Endothelial cell of umbilical vein (primary cell): ENCODE data around the gene MATK. TPM values are rescaled to one million over a fixed set of nuclear protein-coding genes. Genes with fewer than 3 reads are reported as not detected.

Source experiments
- BruUV-seq: library from RNA; stranded (reverse); fragments of 400-500 nt; replicated peaks from 2 replicates; lab custom pipeline; 2021; lab: Mats Ljungman, UMichigan
- CTCF ChIA-PET: fragments of 300-600, 350-600 bp; sonication (Branson Sonifier 250); formaldehyde crosslinking; loops from one replicate; lab custom pipeline; 2021; ENCODE audit warnings: antibody characterized with exemption, inconsistent platforms; lab: Charles Lee
- POLR2A ChIA-PET: fragments of 300-600, 350-600 bp; sonication (Branson Sonifier 250); formaldehyde crosslinking; loops from one replicate; lab custom pipeline; 2021; ENCODE audit warnings: antibody characterized with exemption, inconsistent platforms; lab: Charles Lee
- DNase-seq: peaks from one replicate; pipeline ENCODE4 v3.0.0-alpha.2; 2011; ENCODE audit warnings: low read depth, low spot score
- FAIRE-seq: peaks from 2 replicates; lab custom pipeline; 2011; peaks lifted over from hg19 to GRCh38; lab: Jason Lieb, UNC
- H2AFZ ChIP-seq: 2 replicates; pipeline ENCODE4 v1.6.0; 2012; ENCODE audit warnings: low read depth, low read length, control low read depth, inconsistent platforms
- H3K27ac ChIP-seq: 2 replicates; pipeline ENCODE4 v1.5.1; 2011; ENCODE audit warnings: low read depth, mild to moderate bottlenecking, control low read depth, low read length, moderate library complexity; ENCODE audit not compliant: insufficient read depth
- H3K27me3 ChIP-seq, 2 experiments: 2 replicates each; pipeline versions ENCODE4 v1.6.0 to v1.6.1; 2011; ENCODE audit warnings: low read length in 2 of 2, mixed read lengths in 1 of 2; ENCODE audit not compliant: control insufficient read depth in 2 of 2, insufficient read depth in 2 of 2
- H3K36me3 ChIP-seq, 2 experiments: 2 replicates in 1 of 2; 3 replicates in 1 of 2; pipeline ENCODE4 v1.5.1; 2011; ENCODE audit warnings: low read length in 2 of 2, mild to moderate bottlenecking in 1 of 2, moderate library complexity in 1 of 2; ENCODE audit not compliant: control insufficient read depth in 2 of 2, insufficient read depth in 2 of 2; ENCODE audit errors: extremely low read depth in 1 of 2
- H3K4me1 ChIP-seq: 3 replicates; pipeline ENCODE4 v1.5.1; 2011; ENCODE audit warnings: mild to moderate bottlenecking, low read length; ENCODE audit not compliant: control insufficient read depth, insufficient read depth; ENCODE audit errors: extremely low read depth
- H3K4me2 ChIP-seq: 2 replicates; pipeline ENCODE4 v1.6.1; 2011; ENCODE audit warnings: low read length, control low read depth, mixed read lengths; ENCODE audit not compliant: insufficient read depth
- H3K4me3 ChIP-seq, 3 experiments: fragments of 200-600 bp in 1 of 3; sonication (generic), shearing (Covaris generic) in 1 of 3; replicated peaks in 1 of 3; 2 replicates each; pipeline ENCODE4 v1.5.1; 2011 to 2016; ENCODE audit warnings: control low read depth in 3 of 3, low read length in 3 of 3, mild to moderate bottlenecking in 2 of 3, inconsistent platforms in 1 of 3, low read depth in 1 of 3, moderate library complexity in 1 of 3; ENCODE audit not compliant: insufficient read depth in 1 of 3
- H3K79me2 ChIP-seq: 2 replicates; pipeline ENCODE4 v1.6.0; 2012; ENCODE audit warnings: low read length, inconsistent platforms; ENCODE audit not compliant: control insufficient read depth, insufficient read depth
- H3K9ac ChIP-seq: replicated peaks from 2 replicates; pipeline ENCODE3; 2011; ENCODE audit warnings: low read length, control low read depth; ENCODE audit not compliant: insufficient read depth; ENCODE audit errors: extremely low read depth
- H3K9me1 ChIP-seq: replicated peaks from 3 replicates; pipeline ENCODE4 v1.6.0; 2011; ENCODE audit warnings: mild to moderate bottlenecking, low read length; ENCODE audit not compliant: control insufficient read depth, insufficient read depth; ENCODE audit errors: extremely low read depth
- H3K9me3 ChIP-seq: replicated peaks from 2 replicates; pipeline ENCODE4 v1.5.1; 2012; ENCODE audit warnings: low read length, inconsistent platforms; ENCODE audit not compliant: control insufficient read depth, insufficient read depth
- H4K20me1 ChIP-seq: replicated peaks from 2 replicates; pipeline ENCODE3; 2011; ENCODE audit warnings: mild to moderate bottlenecking, low read length; ENCODE audit not compliant: control insufficient read depth, insufficient read depth; ENCODE audit errors: extremely low read depth
- CTCF ChIP-seq, 2 donors: IDR thresholded peaks; 1 replicate in 1 of 2; 2 replicates in 1 of 2; pipeline ENCODE4 v1.5.1; 2011; ENCODE audit warnings: low read length in 2 of 2, mild to moderate bottlenecking in 2 of 2, moderate library complexity in 2 of 2, control low read depth in 1 of 2, inconsistent platforms in 1 of 2, low read depth in 1 of 2; ENCODE audit not compliant: insufficient read depth in 1 of 2; ENCODE audit errors: extremely low read depth in 1 of 2
- EZH2 ChIP-seq: IDR thresholded peaks from 2 replicates; pipeline ENCODE4 v1.6.1; 2012; ENCODE audit warnings: borderline replicate concordance, low read depth, mild to moderate bottlenecking, moderate library complexity, low read length, inconsistent platforms; ENCODE audit not compliant: severe bottlenecking
- FOS ChIP-seq: IDR thresholded peaks from 2 replicates; pipeline ENCODE4 v1.6.1; 2011; ENCODE audit warnings: mild to moderate bottlenecking, low read length, moderate library complexity, borderline replicate concordance; ENCODE audit not compliant: insufficient read depth
- GATA2 ChIP-seq: IDR thresholded peaks from 2 replicates; pipeline ENCODE4 v1.7.0; 2011; ENCODE audit warnings: low read depth, mild to moderate bottlenecking, moderate library complexity, mixed read lengths, low read length; ENCODE audit not compliant: insufficient read length, insufficient read depth
- JUN ChIP-seq: IDR thresholded peaks from 2 replicates; pipeline ENCODE4 v1.6.1; 2011; ENCODE audit warnings: borderline replicate concordance, low read depth; ENCODE audit not compliant: insufficient read length, insufficient read depth
- MAX ChIP-seq: IDR thresholded peaks from 2 replicates; pipeline ENCODE4 v1.6.1; 2011; ENCODE audit not compliant: insufficient read depth, insufficient read length
- MYC ChIP-seq: IDR thresholded peaks from one replicate; pipeline ENCODE4 v1.6.1; 2011; ENCODE audit warnings: mild to moderate bottlenecking, low read depth, low read length
- POLR2A ChIP-seq: IDR thresholded peaks from 2 replicates; pipeline ENCODE4 v1.6.1; 2012; ENCODE audit warnings: low read depth, mild to moderate bottlenecking, control low read depth, low read length
- POLR2AphosphoS5 ChIP-seq: IDR thresholded peaks from 2 replicates; pipeline ENCODE4 v1.6.1; 2012; ENCODE audit warnings: low read depth, mild to moderate bottlenecking, control low read depth, low read length, moderate library complexity; ENCODE audit not compliant: insufficient read depth
- dilution Hi-C: fragments of 300-500 bp; cut with MboI; formaldehyde crosslinking; loops from one replicate; pipeline ENCODE4 v1.15.0; 2019; ENCODE audit warnings: low sequenced_read_pairs; ENCODE audit not compliant: extremely low pct_ligation_motif_present
- intact Hi-C: fragments of 100-400 bp; cut with micrococcal nuclease; formaldehyde crosslinking; loops from one replicate; pipeline ENCODE4 v1.10.0; 2022
- polyA plus RNA-seq, 4 experiments: library from polyadenylated mRNA; depleted of rRNA in 3 of 4; stranded (reverse) in 3 of 4; unstranded in 1 of 4; fragments of >200 nt; gene quantifications; 2 replicates each; pipeline versions ENCODE4 v1.2.1 to v1.2.3, GENCODE V29; 2011 to 2012; ENCODE audit warnings: missing spikeins in 1 of 4
- total RNA-seq: library from RNA; stranded (reverse); gene quantifications from 2 replicates; pipeline ENCODE4 v1.2.3, GENCODE V29; 2021

Gene MATK
- total and polyA plus RNA-seq, 2 donors (not counting 3 experiments of a cell fraction or from before 2014, with no cell fraction given) = not detected

GRCh38 chr19:3833578-3834348 lies 47.6 kb upstream of the MATK start:
- H3K27ac ChIP-seq = no peak overlapping the region
- no peak overlapping the region for H2AFZ ChIP-seq
- H3K79me2 ChIP-seq = no peaks in the 10 kb centered on the region
- ChIA-PET CTCF (interaction anchor here (2.9 kb wide), 1 partner anchor 11 kb away, joined by 19 read pairs; no protein-coding TSS in a partner anchor), POLR2A (no interaction called here)
- H3K4me1 ChIP-seq = no peaks in the 10 kb centered on the region
- FAIRE-seq (no peak), DNase-seq (no peak)
- H3K9me1 ChIP-seq = no peaks in the 10 kb centered on the region
- no peak overlapping the region for H3K9ac ChIP-seq
- H3K27me3 ChIP-seq = no peaks in the 10 kb centered on the region
- H3K4me3 ChIP-seq = no peak overlapping the region
- intact Hi-C loops (no loop called here), dilution Hi-C loops (no loop called here)
- H4K20me1 ChIP-seq = no peaks in the 10 kb centered on the region
- H3K4me2 ChIP-seq = no peak overlapping the region
- no peaks in the 10 kb centered on the region for H3K36me3 ChIP-seq
- TF ChIP-seq JUN = no peak
- TF ChIP-seq MAX = no peak
- TF ChIP-seq MYC = no peak
- no peak for TF ChIP-seq GATA2
- no peak for TF ChIP-seq FOS
- TF ChIP-seq EZH2 = no peak
- TF ChIP-seq CTCF (IDR thresholded peaks at IDR 0.05; ENCODE audit: extremely low read depth in 1 of 2, insufficient read depth in 1 of 2, low read depth in 1 of 2, low read length in 2 of 2) = no peak
- no peak for TF ChIP-seq POLR2AphosphoS5
- no peak for TF ChIP-seq POLR2A
- H3K9me3 ChIP-seq = no peaks in the 10 kb centered on the region
- BruUV-seq = no TSS peak
